Left cardiac atrium (tissue), 4 donors: Measurements from ENCODE around the gene ERBB4. TPM values are rescaled to one million over a fixed set of nuclear protein-coding genes. Genes with fewer than 3 reads are reported as not detected.

Source experiments
- ATAC-seq, 2 donors: fragments of 200-7000 bp; cut with Tn5 transposase; one replicate each; pipeline ENCODE4 v1.9.1; 2020; ENCODE audit warnings: mild to moderate bottlenecking in 2 of 2, moderate library complexity in 2 of 2
- DNase-seq: peaks from one replicate; pipeline ENCODE4 v3.0.0-alpha.2; 2020
- intact Hi-C, 2 donors: fragments of 100-400 bp; cut with DNase I; formaldehyde crosslinking; loops; one replicate each; pipeline versions ENCODE4 v1.14.1 to v1.15.1; 2022 to 2023
- microRNA-seq, 2 donors: library from miRNA; unstranded; fragments of <30 nt; microRNA quantifications; one replicate each; pipeline ENCODE4 v1.2.0, GENCODE V29; 2020
- total RNA-seq, 2 donors: library from RNA; stranded (reverse); fragmentation: NEBNext Ultra II Directional; extraction: Animal tissue kit (Norgen Biotek cat#: 25700); gene quantifications; one replicate each; pipeline ENCODE4 v1.2.1, GENCODE V29; 2021
- donor health status: DM: no; HTN: yes; CAD: no.
- donor health status: DM: no; HTN: yes; CAD: no; lungs with severe emphysema.
- donor health status: DM: yes; HTN: yes; CAD: no.
- donor health status: Dilated cardiomyopathy.

ERBB4 gene
- total RNA-seq, 2 donors from 2014 or later: 17.9 to 20.6 TPM

DNA sequence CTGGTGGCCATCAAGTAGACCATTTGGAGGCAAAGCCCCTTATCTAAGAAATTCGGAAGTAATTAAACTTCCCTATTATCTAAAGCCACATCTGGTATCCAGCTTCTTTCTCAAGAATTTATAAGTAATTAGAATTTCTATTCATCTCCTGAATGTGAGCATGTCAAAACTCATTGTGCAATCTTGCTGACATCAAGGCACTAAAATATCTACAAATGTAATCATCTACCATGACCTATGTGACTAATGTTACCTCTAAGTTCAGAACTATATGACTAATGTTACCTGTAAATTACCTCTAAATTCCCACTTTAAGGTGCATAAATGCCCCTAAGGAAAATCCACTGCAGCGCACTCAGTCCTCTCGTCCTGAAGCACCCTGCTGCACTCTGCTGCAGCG lies 1209.2 kb downstream of the ERBB4 start:
- ATAC-seq (no peak), DNase-seq (no peak)
- intact Hi-C loops: no loop called here

DNA sequence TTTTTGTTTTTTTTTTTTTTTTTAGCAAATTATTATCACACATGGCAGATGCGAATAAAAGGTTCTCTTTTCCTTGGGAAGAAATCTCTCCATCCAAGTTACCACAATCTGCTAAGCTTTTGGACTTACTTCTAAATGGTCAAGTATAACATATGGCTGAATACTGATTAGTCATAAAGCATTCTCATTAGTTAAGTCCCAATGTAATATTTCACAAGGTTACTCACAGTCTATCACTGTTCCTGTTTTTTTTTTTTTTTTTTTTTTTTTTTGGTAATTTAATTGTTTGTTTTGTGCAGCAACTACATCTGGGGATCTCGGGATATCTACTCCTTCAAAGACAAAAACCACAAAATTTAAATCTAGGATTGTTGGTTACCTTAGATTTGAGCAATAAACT lies 1210.5 kb downstream of the ERBB4 start:
- ATAC-seq (no peak), DNase-seq (no peak)
- intact Hi-C loops: no loop called here

Small RNA genes lying within 50 kb of the gene (microRNA-seq; reads per million reads assigned to microRNA genes)
- 0 reads per million in 2 donors for gene MIR548F2
